T-cell (primary cell): Measurements from ENCODE around the gene TSPAN4. TPM values are rescaled to one million over a fixed set of nuclear protein-coding genes. Genes with fewer than 3 reads are reported as not detected.

Experiments used
- ATAC-seq, 4 experiments: fragments of 200-7000 bp in 3 of 4; fragments of 150-1000 bp in 1 of 4; cut with Tn5 transposase; replicated peaks in 1 of 4; 1 replicate in 3 of 4; 2 replicates in 1 of 4; pipeline ENCODE4 v1.10.0; 2021; ENCODE audit warnings: moderate library complexity in 3 of 4, mild to moderate bottlenecking in 2 of 4, moderate number of reproducible peaks in 1 of 4
- CTCF ChIA-PET, 2 donors: fragments of 300-600 bp; sonication (Branson Sonifier 250); formaldehyde crosslinking; loops; one replicate each; lab custom pipeline; 2022; ENCODE audit warnings: antibody characterized with exemption in 2 of 2; lab: Charles Lee
- POLR2A ChIA-PET, 2 donors: fragments of 300-600 bp; sonication (Branson Sonifier 250); formaldehyde crosslinking; loops; one replicate each; lab custom pipeline; 2022; ENCODE audit warnings: antibody characterized with exemption in 2 of 2; lab: Charles Lee
- DNase-seq, 35 experiments: peaks; one replicate each; pipeline versions ENCODE4 v3.0.0 to v3.0.0-alpha.2; 2013 to 2023
- H3K27ac ChIP-seq: one replicate; pipeline ENCODE4 v1.5.1; 2013; ENCODE audit warnings: low read length
- H3K27me3 ChIP-seq, 2 experiments: replicated peaks in 1 of 2; 1 replicate in 1 of 2; 2 replicates in 1 of 2; pipeline versions ENCODE4 v1.6.1 to v1.7.0; 2013; ENCODE audit warnings: low read length in 1 of 2, mixed read lengths in 1 of 2; ENCODE audit not compliant: control insufficient read depth in 2 of 2, insufficient read depth in 2 of 2; ENCODE audit errors: extremely low read depth in 1 of 2
- H3K36me3 ChIP-seq, 2 donors: 1 replicate in 1 of 2; 2 replicates in 1 of 2; pipeline versions ENCODE4 v1.6.1 to v1.7.0; 2013; ENCODE audit warnings: low read length in 1 of 2; ENCODE audit not compliant: control insufficient read depth in 2 of 2, insufficient read depth in 1 of 2; ENCODE audit errors: extremely low read depth in 1 of 2
- H3K4me1 ChIP-seq, 2 experiments: 1 replicate in 1 of 2; 2 replicates in 1 of 2; pipeline versions ENCODE4 v1.6.1 to v1.7.0; 2013; ENCODE audit warnings: low read length in 2 of 2, mixed read lengths in 1 of 2; ENCODE audit not compliant: insufficient read depth in 2 of 2, control insufficient read depth in 1 of 2; ENCODE audit errors: extremely low read depth in 1 of 2
- H3K4me3 ChIP-seq, 2 donors: 1 replicate in 1 of 2; 2 replicates in 1 of 2; pipeline versions ENCODE4 v1.5.1 to v1.7.0; 2013; ENCODE audit warnings: mild to moderate bottlenecking in 2 of 2, low read length in 1 of 2, moderate library complexity in 1 of 2; ENCODE audit not compliant: control insufficient read depth in 1 of 2; ENCODE audit errors: extremely low read depth in 1 of 2
- H3K9me3 ChIP-seq: 2 replicates; pipeline ENCODE4 v1.7.0; 2013
- H3K27ac Mint-ChIP-seq, 2 donors: one replicate each; pipeline ENCODE4 v1.8.0; 2020 to 2021; ENCODE audit warnings: mild to moderate bottlenecking in 2 of 2, mixed read lengths in 2 of 2
- H3K27me3 Mint-ChIP-seq, 2 donors: one replicate each; pipeline ENCODE4 v1.8.0; 2021 to 2022; ENCODE audit warnings: mixed read lengths in 2 of 2
- H3K36me3 Mint-ChIP-seq: one replicate; pipeline ENCODE4 v1.8.0; 2021; ENCODE audit warnings: mixed read lengths
- H3K4me1 Mint-ChIP-seq, 3 donors: one replicate each; pipeline ENCODE4 v1.8.0; 2020 to 2022; ENCODE audit warnings: mixed read lengths in 3 of 3, mild to moderate bottlenecking in 1 of 3
- H3K4me3 Mint-ChIP-seq, 3 donors: one replicate each; pipeline ENCODE4 v1.8.0; 2020 to 2022; ENCODE audit warnings: mild to moderate bottlenecking in 3 of 3, mixed read lengths in 3 of 3, moderate library complexity in 3 of 3
- H3K9me3 Mint-ChIP-seq, 3 donors: one replicate each; pipeline ENCODE4 v1.8.0; 2020 to 2022; ENCODE audit warnings: mixed read lengths in 3 of 3
- WGBS: methylation state at CpG from one replicate; pipeline ENCODE4 v1.1.5; 2013; ENCODE audit warnings: missing lambda C conversion rate; ENCODE audit not compliant: insufficient coverage; 5-methylcytosine and 5-hydroxymethylcytosine counted together
- total RNA-seq, 35 experiments: library from RNA in 6 of 35; stranded (reverse) in 6 of 35; fragments of 120-200 nt in 1 of 35; gene quantifications; one replicate each; pipeline versions ENCODE4 v1.2.1 to v1.2.4 and lab custom pipeline; 2013 to 2026

The TSPAN4 gene
- total RNA-seq, 5 donors from 2014 or later (not counting 1 experiment from before 2014, with no cell fraction given), result 3.1 to 5.8 (median 4.4) TPM

DNA sequence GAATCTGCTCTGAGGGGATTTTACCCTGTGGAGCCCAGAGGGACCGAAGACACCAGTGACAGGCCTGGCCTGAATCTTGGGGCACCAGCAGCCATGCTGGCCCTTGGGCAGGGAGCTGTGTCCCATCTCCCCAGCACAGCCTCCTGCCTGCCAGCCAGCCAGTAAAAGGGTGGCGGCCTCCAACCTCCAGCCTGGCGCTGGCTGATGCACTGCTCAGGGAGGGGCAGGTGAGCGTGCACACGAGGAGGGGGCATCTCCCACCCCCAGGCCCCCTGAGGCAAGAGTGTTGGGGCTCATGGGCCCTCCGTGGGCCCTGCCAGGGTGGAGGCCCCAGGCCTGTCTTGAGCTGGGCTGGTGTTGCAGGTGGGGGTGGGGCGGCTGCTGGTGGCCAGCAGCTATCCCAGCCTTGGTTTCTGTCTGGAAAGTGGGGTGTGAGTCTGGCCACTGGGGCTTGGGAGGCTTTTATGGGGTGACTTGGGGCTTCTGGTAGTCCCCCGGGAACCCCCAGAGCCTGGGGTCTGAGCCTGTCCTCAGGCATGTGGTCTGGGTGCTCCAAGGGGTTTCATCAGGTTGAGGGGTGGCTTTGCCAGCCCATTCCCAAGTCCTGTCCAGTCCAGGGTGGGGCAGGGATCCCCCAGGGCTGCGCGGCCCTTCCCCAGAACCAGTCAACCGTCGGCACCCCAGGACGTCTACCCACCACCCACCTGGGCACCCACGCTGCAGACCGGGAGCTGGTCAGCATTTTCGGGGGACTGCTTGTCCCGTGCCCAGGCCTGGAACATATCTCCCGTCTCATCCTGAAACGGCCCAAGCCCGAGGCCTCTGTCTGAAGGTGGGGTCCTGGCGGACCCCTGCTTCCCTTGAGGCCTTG, 17.8 kb downstream of the TSPAN4 start:
- H3K9me3 ChIP-seq, result no peaks in the 10 kb centered on the region
- peaks cover 0 to 6% of the 10 kb centered on the region in 2 experiments for H3K4me1 ChIP-seq
- ATAC-seq (no peak), DNase-seq (no peak)
- Mint-ChIP-seq H3K4me1 (peaks cover 0 to 4% (median 0%) of the 10 kb centered on the region in 3 donors), H3K9me3 (no peaks in the 10 kb centered on the region), H3K27ac (no peak overlapping the region), H3K36me3 (no peaks in the 10 kb centered on the region), H3K27me3 (no peaks in the 10 kb centered on the region), H3K4me3 (no peak overlapping the region)
- no peak overlapping the region for H3K27ac ChIP-seq
- CTCF ChIA-PET, result no interaction called here
- peaks cover 0 to 10% of the 10 kb centered on the region in 2 experiments for H3K27me3 ChIP-seq
- H3K36me3 ChIP-seq, result no peaks in the 10 kb centered on the region
- WGBS, result 86% methylated on average over 19 of the region's 21 CpGs
- H3K4me3 ChIP-seq, result no peak overlapping the region
- POLR2A ChIA-PET, result no interaction called here

DNA sequence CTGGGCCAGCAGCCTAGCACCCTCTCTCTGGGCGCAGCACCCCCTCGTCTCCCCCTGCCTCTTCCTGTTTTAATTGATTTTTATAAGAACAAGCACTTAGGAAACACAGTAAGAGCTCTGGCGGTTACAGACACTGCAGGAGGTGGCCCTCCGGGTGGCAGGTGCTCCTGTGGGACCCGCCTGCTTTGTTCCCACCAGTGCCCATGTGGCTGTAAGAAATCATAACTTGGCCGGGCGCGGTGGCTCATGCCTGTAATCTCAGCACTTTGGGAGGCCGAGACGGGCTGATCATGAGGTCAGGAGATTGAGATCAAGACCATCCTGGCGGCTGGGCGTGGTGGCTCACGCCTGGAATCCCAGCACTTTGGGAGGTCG, 18.4 kb downstream of the TSPAN4 start:
- H3K36me3 Mint-ChIP-seq, result no peaks in the 10 kb centered on the region
- no peak overlapping the region for H3K4me3 ChIP-seq
- H3K9me3 ChIP-seq, result no peaks in the 10 kb centered on the region
- ChIA-PET POLR2A (no interaction called here), CTCF (interaction anchor here in 1 of 2 donors (0.7 kb wide), 1 partner anchor 131 kb away, joined by 3 read pairs; no protein-coding TSS in a partner anchor)
- H3K27me3 Mint-ChIP-seq, result no peaks in the 10 kb centered on the region
- no peak overlapping the region for H3K27ac ChIP-seq
- DNase-seq (no peak), ATAC-seq (no peak)
- H3K27ac Mint-ChIP-seq, result no peak overlapping the region
- peaks cover 0 to 4% (median 0%) of the 10 kb centered on the region in 3 donors for H3K4me1 Mint-ChIP-seq
- H3K9me3 Mint-ChIP-seq, result no peaks in the 10 kb centered on the region
- peaks cover 0 to 10% of the 10 kb centered on the region in 2 experiments for H3K27me3 ChIP-seq
- H3K4me1 ChIP-seq, result peaks cover 0 to 6% of the 10 kb centered on the region in 2 experiments
- H3K4me3 Mint-ChIP-seq, result no peak overlapping the region
- H3K36me3 ChIP-seq, result no peaks in the 10 kb centered on the region
- 90% methylated on average over 11 of the region's 14 CpGs for WGBS

DNA sequence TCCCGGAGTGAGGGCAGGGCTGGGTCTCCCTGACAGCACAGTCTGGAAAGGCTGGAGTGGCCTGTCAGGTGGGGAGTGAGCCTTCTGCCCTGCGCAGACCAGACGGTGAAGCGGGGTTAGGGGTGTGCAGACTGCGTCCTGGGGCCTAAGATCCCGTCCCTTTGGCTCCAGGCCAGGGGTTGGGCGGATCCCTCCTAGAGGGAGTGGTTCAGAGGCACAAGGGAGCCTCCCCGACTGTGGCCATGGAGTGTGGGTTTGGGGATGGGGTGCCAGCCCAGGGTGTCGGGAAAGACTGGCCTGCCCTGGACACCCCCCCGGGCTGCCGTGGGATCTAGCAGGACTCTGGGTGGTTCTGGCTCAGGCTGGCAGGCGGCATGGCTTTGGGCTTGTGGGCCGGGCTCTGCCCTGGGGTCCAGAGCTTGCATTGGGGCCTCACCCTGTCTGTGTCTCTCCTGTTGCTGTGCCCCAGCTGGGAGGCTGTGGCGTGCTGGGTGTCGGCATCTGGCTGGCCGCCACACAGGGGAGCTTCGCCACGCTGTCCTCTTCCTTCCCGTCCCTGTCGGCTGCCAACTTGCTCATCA, 19.5 kb downstream of the TSPAN4 start:
- POLR2A ChIA-PET, result no interaction called here
- Histone ChIP-seq H3K27me3 (peaks cover 0 to 10% of the 10 kb centered on the region in 2 experiments), H3K27ac (no peak overlapping the region), H3K9me3 (no peaks in the 10 kb centered on the region), H3K4me1 (no peaks in the 10 kb centered on the region), H3K36me3 (no peaks in the 10 kb centered on the region), H3K4me3 (no peak overlapping the region)
- Mint-ChIP-seq H3K27ac (no peak overlapping the region), H3K36me3 (no peaks in the 10 kb centered on the region), H3K27me3 (no peaks in the 10 kb centered on the region), H3K9me3 (no peaks in the 10 kb centered on the region), H3K4me1 (no peaks in the 10 kb centered on the region), H3K4me3 (no peak overlapping the region)
- 79% methylated on average over 20 of the region's 20 CpGs for WGBS
- CTCF ChIA-PET, result no interaction called here
- DNase-seq (no peak), ATAC-seq (no peak)

DNA sequence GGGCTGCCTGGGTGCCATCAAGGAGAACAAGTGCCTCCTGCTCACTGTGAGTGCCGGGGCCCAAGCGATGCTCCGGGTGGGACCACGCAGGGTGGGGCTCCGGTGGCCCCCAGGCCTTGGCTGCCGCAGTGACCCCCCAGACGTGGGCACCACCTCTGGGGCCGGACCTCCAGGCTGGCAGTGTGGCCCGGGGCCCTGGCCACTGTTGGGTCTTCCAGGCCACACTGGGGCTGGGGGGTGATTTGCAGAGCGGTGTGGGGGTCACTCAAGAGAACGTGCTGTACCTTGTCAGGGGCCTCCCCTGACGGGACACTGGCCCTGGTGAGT, 20.0 kb downstream of the TSPAN4 start:
- WGBS, result 93% methylated on average over 9 of the region's 12 CpGs
- H3K4me1 Mint-ChIP-seq, result no peaks in the 10 kb centered on the region
- no peak for DNase-seq
- no peaks in the 10 kb centered on the region for H3K36me3 ChIP-seq
- no peaks in the 10 kb centered on the region for H3K9me3 Mint-ChIP-seq
- ChIA-PET CTCF (no interaction called here), POLR2A (no interaction called here)
- ATAC-seq, result no peak
- H3K4me3 ChIP-seq, result no peak overlapping the region
- H3K9me3 ChIP-seq, result no peaks in the 10 kb centered on the region
- H3K27ac Mint-ChIP-seq, result no peak overlapping the region
- no peak overlapping the region for H3K27ac ChIP-seq
- no peaks in the 10 kb centered on the region for H3K27me3 Mint-ChIP-seq
- no peaks in the 10 kb centered on the region for H3K36me3 Mint-ChIP-seq
- H3K4me3 Mint-ChIP-seq, result no peak overlapping the region
- H3K4me1 ChIP-seq, result no peaks in the 10 kb centered on the region
- peaks cover 0 to 10% of the 10 kb centered on the region in 2 experiments for H3K27me3 ChIP-seq

DNA sequence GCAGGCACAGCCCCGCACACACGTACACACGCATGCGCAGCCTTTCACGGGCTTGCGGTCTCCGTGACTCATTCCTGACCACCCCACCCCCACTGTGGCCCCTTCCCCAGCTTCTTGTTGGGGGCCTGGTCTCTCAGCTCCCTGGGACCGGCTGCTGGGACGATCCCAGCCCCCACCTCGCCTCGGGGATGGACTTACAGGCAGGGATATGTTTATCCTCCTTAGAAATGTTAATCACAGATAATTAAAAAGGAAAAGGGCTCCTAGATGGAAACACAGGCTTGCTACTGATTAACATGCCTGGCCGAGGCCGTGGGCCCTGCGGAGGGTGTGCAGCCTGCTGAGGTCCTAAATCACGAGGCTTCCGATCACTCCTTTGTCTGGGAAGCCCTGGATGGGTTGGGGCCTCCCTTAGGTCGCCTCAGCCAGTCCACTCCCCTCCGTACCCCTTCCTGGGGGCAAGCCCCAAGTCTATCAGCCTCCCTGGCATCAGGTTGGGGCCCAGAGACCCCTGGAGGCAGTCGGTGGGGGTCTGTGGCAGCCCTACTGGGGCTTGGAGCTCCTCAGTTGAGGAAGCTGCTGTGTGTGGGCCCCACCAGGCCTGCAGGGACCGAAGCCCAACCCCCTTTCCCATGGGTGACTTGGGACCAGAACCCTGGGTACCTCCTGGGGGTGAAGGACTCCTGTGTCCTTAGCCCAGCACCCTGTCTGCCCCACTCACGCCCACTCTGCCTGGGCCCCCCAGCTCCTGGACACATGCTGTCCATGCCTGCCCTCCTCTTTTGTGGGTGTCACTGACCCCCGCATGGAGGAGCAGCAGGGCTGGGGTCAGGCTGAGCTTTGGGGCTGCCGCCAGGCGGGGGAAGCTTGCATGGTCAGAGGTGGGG, 20.6 kb downstream of the TSPAN4 start:
- H3K4me3 Mint-ChIP-seq, result no peak overlapping the region
- no peaks in the 10 kb centered on the region for H3K36me3 Mint-ChIP-seq
- Histone ChIP-seq H3K36me3 (no peaks in the 10 kb centered on the region), H3K27me3 (peaks cover 0 to 10% of the 10 kb centered on the region in 2 experiments), H3K4me1 (no peaks in the 10 kb centered on the region), H3K9me3 (no peaks in the 10 kb centered on the region), H3K27ac (no peak overlapping the region), H3K4me3 (no peak overlapping the region)
- ChIA-PET CTCF (no interaction called here), POLR2A (no interaction called here)
- no peaks in the 10 kb centered on the region for H3K27me3 Mint-ChIP-seq
- H3K9me3 Mint-ChIP-seq, result no peaks in the 10 kb centered on the region
- no peaks in the 10 kb centered on the region for H3K4me1 Mint-ChIP-seq
- 85% methylated on average over 16 of the region's 24 CpGs for WGBS
- ATAC-seq, result no peak
- H3K27ac Mint-ChIP-seq, result no peak overlapping the region
- no peak for DNase-seq
